ENCODE data around the gene LIPM.

The LIPM gene

GRCh38 chr10:88841316-88842111 lies 39.0 kb downstream of the LIPM start:
- no peak for DNase-seq

- DNase-seq = no peak
These were observed 40.6 kb downstream of the LIPM start for GRCh38 chr10:88843171-88843570.

DNA sequence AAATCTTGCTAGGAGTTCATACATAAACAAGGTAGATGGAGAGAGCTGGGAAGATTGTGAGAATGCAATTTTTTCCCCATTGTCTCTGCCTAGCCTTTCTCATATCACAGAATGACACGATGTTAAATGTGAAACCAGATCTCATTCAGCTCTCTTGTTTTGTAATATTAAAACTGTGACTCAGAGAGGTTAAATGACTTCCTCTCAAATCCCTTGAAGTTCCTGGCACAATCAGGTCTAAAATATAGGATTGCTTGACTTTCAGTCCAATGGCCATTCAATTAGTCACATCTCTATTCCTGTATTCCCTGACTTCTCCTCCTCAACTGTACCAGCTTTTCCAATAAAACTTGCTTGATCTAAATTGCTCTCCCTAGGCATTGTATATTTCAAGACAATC lies 46.0 kb downstream of the LIPM start:
- DNase-seq = no peak

GRCh38 chr10:88849234-88849633 lies 46.7 kb downstream of the LIPM start:
- DNase-seq = no peak

- no peak for DNase-seq
These were observed 48.2 kb downstream of the LIPM start for GRCh38 chr10:88850712-88851111.

- no peak for DNase-seq
These were observed 49.2 kb downstream of the LIPM start, which contains the start of gene ANKRD22 for GRCh38 chr10:88851706-88852105. TSS of gene ANKRD22 (minus strand) at chr10:88851844. CDS start at chr10:88851607, 237 bp downstream.

- DNase-seq = no peak
These were observed 49.8 kb downstream of the LIPM start for GRCh38 chr10:88852327-88852726.

GRCh38 chr10:88853155-88853881 lies 50.8 kb downstream of the LIPM start:
- DNase-seq = no peak

DNA sequence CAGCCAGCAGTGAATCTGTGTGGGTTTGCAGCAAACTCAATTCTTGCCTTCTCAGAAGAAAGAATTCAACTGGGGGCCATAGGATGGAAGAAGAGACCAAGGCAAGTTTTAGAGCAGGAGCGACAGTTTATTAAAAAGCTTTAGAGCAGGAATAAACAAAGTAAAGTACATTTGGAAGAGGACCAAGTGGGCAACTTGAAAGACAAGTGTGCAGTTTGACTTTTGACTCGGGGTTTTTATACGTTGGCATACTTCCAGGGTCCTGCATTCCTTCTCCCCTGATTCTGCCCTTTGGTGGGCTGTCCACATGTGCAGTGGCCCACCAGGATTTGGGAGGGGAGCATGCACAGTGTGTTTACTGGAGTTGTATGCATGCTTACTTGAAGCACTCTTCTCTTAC lies 52.2 kb downstream of the LIPM start:
- DNase-seq = no peak

DNA sequence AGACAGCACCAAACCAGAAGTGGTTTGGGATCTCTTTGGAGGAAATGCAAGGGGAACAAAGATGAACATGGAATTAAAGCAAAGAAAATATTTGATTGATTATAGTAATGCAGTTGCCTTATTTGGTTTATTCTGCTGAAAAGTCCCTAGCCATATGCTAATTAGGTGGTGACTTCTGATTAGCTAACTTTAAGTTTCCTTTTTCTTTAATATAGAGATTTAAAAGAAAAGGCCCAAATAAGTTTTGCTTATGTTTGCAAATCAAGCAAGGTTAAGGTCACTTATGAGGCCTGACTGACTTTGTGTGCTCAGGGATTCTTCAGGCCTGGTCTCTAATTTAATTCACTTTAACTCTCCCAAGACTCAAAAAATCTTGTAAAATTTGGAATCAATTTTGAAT lies 55.3 kb downstream of the LIPM start:
- DNase-seq = no peak

DNA sequence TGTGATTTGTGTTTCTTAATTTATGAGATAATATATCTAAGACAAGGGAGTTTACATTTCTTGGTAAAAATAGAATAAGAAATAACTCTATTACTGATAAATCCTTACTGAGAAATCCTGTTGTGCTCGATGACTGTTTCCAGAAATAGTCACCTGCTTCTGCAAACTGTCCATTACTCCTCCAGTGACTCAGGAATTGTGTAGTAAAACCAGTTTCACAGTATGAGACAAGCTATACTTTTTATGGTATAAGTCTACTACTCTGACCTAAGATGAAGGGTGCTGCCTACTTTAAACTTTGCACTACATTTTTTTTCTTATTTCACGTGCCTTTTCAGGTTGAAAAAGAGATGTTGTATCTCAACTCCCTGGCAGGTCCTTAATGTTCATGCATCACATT lies 56.0 kb downstream of the LIPM start:
- no peak for DNase-seq

DNA sequence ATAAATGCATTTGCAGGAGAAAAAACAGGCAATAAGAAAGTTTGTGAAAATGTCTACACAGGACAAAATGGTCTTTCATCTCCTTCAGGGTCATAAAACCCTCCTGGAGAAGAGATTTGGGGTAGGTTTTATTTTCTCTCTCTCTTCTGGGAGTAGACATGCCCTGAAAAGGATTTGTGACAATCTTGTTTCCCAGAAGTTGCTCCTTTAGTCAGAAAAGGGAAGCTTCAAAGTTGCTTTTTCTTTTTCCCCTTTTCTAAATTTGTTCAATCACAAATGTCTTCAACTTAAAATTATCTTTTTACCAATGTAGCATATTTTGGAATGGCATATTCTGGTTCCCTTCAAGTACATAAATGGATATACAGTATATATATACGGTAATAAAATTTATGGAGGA lies 58.5 kb downstream of the LIPM start:
- DNase-seq = no peak

GRCh38 chr10:88865281-88865876 lies 62.8 kb downstream of the LIPM start:
- no peak for DNase-seq

DNA sequence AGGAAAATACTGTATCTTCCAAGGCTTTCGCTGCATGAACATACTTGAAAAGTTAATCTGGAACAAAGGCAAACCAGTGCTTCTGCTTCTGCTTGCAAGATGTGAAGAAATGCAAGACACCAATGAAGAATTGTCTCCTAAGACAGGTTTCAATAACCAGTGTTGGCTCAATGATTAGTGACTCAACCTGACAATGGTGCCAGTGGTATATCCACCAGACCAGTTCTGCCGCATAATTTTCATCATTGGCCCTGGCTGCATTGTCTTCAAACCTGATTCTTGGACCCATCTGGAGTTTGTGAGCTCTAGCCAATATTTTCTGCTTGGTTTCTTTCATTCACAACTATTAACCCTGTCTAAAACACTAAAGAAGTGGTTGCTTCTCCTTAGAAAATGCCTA lies 63.9 kb downstream of the LIPM start:
- no peak for DNase-seq

DNA sequence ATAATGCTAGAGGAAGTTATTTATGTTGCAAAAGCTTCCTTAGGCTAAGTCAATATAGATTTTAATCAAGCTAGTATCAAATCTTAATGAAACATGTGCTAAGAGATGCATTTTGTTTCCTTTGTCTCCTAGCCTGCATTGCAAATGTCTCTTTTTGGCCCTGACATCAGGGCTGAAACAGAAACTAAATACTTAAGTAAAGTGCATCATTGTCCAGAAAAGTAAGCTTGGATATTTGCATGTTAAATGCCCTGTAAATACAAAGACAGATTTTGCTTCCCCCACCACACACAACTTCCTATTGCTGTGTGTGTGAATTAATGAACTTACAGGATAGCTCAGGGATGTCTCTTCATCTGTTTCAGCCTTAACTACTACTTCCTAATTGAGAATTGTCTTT lies 67.6 kb downstream of the LIPM start:
- no peak for DNase-seq
